ENCODE results near the gene SFXN1.
"Not testable (repeated sequence)": the region's sequence is repeated elsewhere in the genome, so short reads cannot be mapped to it uniquely, and the experiment has no call there.

The SFXN1 gene

GRCh38 chr5:175501759-175502158 lies 23.4 kb downstream of the SFXN1 start:
- no peak for DNase-seq

- not testable (repeated sequence) for DNase-seq
These were observed 29.3 kb downstream of the SFXN1 start for GRCh38 chr5:175507671-175508070.

GRCh38 chr5:175508896-175509295 lies 30.5 kb downstream of the SFXN1 start:
- DNase-seq, result no peak

- DNase-seq, result no peak
These were observed 34.9 kb downstream of the SFXN1 start for GRCh38 chr5:175513297-175513696.

- no peak for DNase-seq
These were observed 35.4 kb downstream of the SFXN1 start for GRCh38 chr5:175513726-175514125.

GRCh38 chr5:175516933-175517823 lies 38.8 kb downstream of the SFXN1 start:
- DNase-seq, result no peak

GRCh38 chr5:175517824-175518450 lies 39.6 kb downstream of the SFXN1 start:
- DNase-seq, result no peak

GRCh38 chr5:175519006-175519405 lies 40.6 kb downstream of the SFXN1 start:
- no peak for DNase-seq

GRCh38 chr5:175520321-175520720 lies 42.0 kb downstream of the SFXN1 start:
- DNase-seq, result no peak

- no peak for DNase-seq
These were observed 42.5 kb downstream of the SFXN1 start for GRCh38 chr5:175520873-175521272.

- DNase-seq, result no peak
These were observed 43.0 kb downstream of the SFXN1 start for GRCh38 chr5:175521313-175521833.

GRCh38 chr5:175523292-175523691 lies 44.9 kb downstream of the SFXN1 start:
- no peak for DNase-seq

GRCh38 chr5:175524211-175524610 lies 45.9 kb downstream of the SFXN1 start:
- DNase-seq, result no peak

- DNase-seq, result no peak
These were observed 48.3 kb downstream of the SFXN1 start for GRCh38 chr5:175526691-175527090.

- no peak for DNase-seq
These were observed 53.0 kb downstream of the SFXN1 start for GRCh38 chr5:175531361-175531760.

GRCh38 chr5:175534070-175534932 lies 55.9 kb downstream of the SFXN1 start:
- DNase-seq, result no peak

- DNase-seq, result not testable (repeated sequence)
These were observed 57.0 kb downstream of the SFXN1 start for GRCh38 chr5:175535331-175535730.

GRCh38 chr5:175535796-175536195 lies 57.4 kb downstream of the SFXN1 start:
- DNase-seq, result no peak

- DNase-seq, result no peak
These were observed 60.2 kb downstream of the SFXN1 start for GRCh38 chr5:175538576-175538975.

- no peak for DNase-seq
These were observed 61.6 kb downstream of the SFXN1 start for GRCh38 chr5:175539936-175540335.

GRCh38 chr5:175541264-175541663 lies 62.9 kb downstream of the SFXN1 start:
- DNase-seq, result no peak

- DNase-seq, result no peak
These were observed 64.0 kb downstream of the SFXN1 start for GRCh38 chr5:175542232-175542965.

- no peak for DNase-seq
These were observed 64.5 kb downstream of the SFXN1 start for GRCh38 chr5:175542966-175543235.
